ENCODE results near the gene AUH. TPM values are rescaled to one million over a fixed set of nuclear protein-coding genes. Genes with fewer than 3 reads are reported as not detected.

The AUH gene
- total and polyA plus RNA-seq, 9 of the 15 experiments (the other 6 are each of a cell fraction or from before 2014, with no cell fraction given) = 3.4 to 29.0 (median 10.1) TPM

DNA sequence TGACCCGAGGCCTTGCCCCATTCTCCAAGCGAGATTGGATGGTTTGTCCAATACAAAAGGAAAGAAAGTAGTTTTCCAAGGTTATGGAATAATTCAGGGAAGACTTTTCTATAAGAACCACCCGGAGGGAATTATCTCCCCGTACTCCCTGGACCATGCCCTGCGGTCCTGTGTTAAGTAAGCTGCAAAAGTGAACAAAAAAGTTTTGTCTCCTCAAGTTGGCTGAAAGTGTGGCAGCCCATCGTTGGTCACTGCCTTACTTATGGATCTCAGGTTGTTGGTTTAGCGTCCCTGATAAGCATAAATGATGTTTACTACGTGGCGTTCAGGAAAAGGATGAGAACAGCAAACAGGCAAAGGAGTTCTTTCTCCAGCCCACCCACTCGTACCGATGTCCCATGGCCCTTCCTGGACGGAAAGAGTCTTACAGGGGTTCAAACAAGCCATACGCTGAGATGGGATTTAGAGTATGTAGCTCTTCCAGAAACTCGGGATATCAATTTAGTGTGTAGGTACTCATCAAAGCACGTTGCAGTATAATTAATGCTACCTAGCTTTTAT lies 413 bp upstream of the AUH start (continued):
- TF ChIP-seq ZNF324 (CRISPR knock-in tag; IDR thresholded peaks at IDR 0.05) (0 out of 2 replicates have a peak, but pooled peaks have one; percentile 20), NFATC3 (IDR thresholded peaks at IDR 0.05) (no peak), HEY1 (CRISPR knock-in tag; IDR thresholded peaks at IDR 0.05; ENCODE audit: borderline replicate concordance) (no peak), L3MBTL2 (IDR thresholded peaks at IDR 0.05) (peak; percentile 56; the same call in 1 of the 2 replicates)
- TF ChIP-seq, protein P1, sequence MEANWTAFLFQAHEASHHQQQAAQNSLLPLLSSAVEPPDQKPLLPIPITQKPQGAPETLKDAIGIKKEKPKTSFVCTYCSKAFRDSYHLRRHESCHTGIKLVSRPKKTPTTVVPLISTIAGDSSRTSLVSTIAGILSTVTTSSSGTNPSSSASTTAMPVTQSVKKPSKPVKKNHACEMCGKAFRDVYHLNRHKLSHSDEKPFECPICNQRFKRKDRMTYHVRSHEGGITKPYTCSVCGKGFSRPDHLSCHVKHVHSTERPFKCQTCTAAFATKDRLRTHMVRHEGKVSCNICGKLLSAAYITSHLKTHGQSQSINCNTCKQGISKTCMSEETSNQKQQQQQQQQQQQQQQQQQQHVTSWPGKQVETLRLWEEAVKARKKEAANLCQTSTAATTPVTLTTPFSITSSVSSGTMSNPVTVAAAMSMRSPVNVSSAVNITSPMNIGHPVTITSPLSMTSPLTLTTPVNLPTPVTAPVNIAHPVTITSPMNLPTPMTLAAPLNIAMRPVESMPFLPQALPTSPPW (CRISPR knock-in tag; IDR thresholded peaks at IDR 0.05) = peak; percentile 16; the same call in 1 of the 2 replicates

DNA sequence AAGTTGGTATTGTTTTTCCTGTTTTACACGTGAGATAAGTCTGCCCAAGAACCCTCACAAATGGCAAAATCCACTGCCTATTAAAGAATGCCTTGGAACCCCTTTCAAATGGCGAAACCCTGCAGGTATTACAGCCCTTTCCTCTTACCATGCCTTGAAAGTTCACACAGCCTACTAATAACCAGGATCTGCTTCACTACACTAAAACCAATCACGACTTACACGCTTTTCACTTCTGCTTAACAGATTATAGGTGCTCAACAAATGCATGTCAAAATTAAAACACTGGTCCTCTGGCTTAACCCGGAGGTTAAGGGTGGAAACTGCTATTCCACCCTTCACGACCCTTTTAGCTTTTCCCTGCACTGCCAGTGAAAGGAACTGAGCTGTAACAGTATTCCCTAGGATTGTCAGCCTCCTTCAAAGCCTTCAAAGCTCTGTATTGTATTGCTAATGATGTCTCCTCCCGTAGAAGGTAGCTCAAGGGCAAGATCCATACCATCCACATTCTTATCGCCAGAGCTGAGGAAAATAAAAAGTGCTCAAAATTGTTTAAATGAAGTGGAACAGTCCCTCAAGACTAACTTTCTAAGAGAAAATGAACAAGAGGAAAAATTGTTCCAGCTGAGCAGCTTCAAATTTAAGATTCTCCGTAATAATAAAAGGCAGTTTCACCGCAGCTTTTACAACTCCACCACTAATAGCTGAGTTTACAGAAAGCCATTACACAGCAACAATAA lies 997 bp downstream of the AUH start:
- ChIA-PET POLR2A (interaction anchor here (0.9 to 3.0 kb wide), 6 partner anchors 9 to 63 kb away, joined by 3 to 12 read pairs (median 5); partner anchors contain the start of gene NFIL3), CTCF (ENCODE audit: low intra/inter-chr PET ratio) (interaction anchor here (0.7 kb wide), 1 partner anchor 61 kb away, joined by 7 read pairs; no protein-coding TSS in a partner anchor)
- TSS peak; percentile 39 for BruUV-seq (replicated peaks)
- in situ Hi-C loops (cut with MboI) (loop anchor here (5.0 kb wide), 1 partner anchor 62 kb away; the partner anchor contains the start of gene NFIL3), intact Hi-C loops (cut with micrococcal nuclease) (loop anchor here (1.0 kb wide), 1 partner anchor 59 kb away; no protein-coding TSS in a partner anchor)
- FAIRE-seq = peak; percentile 26
- Histone ChIP-seq H3K9me3 (replicated peaks; ENCODE audit: control insufficient read depth, insufficient read depth, low read depth, low read length) (peaks cover 8% of the 10 kb centered on the region), H4K20me1 (replicated peaks; ENCODE audit: control insufficient read depth, insufficient read depth, low read length) (no peaks in the 10 kb centered on the region), H3K9me1 (ENCODE audit: control insufficient read depth, insufficient read depth, low read length) (no peaks in the 10 kb centered on the region), H3K79me2 (ENCODE audit: control insufficient read depth, insufficient read depth, low read length) (peaks cover 50% of the 10 kb centered on the region), H2AFZ (ENCODE audit: low read depth, low read length) (peak overlapping the region; percentile 100), H3K27ac (ENCODE audit: extremely low read depth, low read depth, low read length) (peak overlapping the region; percentile 93), H3K4me2 (ENCODE audit: insufficient read depth, low read length) (peak overlapping the region; percentile 97), H3K4me1 (replicated peaks in 1 of 2; ENCODE audit: control insufficient read depth in 2 of 2, insufficient read depth in 2 of 2, low read length in 2 of 2) (peaks cover 13 to 15% of the 10 kb centered on the region in 2 experiments; a peak in 3 of 5 replicates), H3K4me3 (peak overlapping the region; percentile 96), H3K9ac (ENCODE audit: insufficient read depth in 1 of 2, low read depth in 2 of 2, low read length in 2 of 2) (peak overlapping the region; percentile 92 to 97), H3K36me3 (ENCODE audit: control insufficient read depth, insufficient read depth, low read length) (peaks cover 36% of the 10 kb centered on the region), H3K27me3 (ENCODE audit: control insufficient read depth in 2 of 2, insufficient read depth in 2 of 2, low read length in 2 of 2) (no peaks in the 10 kb centered on the region)
- peak in 1 of 4 experiments; percentile 6 for DNase-seq (ENCODE audit: extremely low read depth in 1 of 4, low spot score in 3 of 4)
- ATAC-seq = peak; percentile 19; the same call in 2 of the 3 replicates
- TF ChIP-seq BDP1 (IDR thresholded peaks at IDR 0.05; ENCODE audit: insufficient read depth, insufficient read length) = no peak
- TF ChIP-seq ZNF316 (IDR thresholded peaks at IDR 0.05) = peak; percentile 80
- WGBS (ENCODE audit: insufficient coverage, low coverage, missing lambda C conversion rate) = 1% methylated on average over 10 of the region's 10 CpGs

All from K562 (cell line).